Hepatocyte (in vitro differentiated cells): ENCODE measurements around the gene CUL1.

ENCODE experiments used
- EZH2 ChIP-seq: fragments of 200-600 bp; sonication (generic); IDR thresholded peaks from 2 replicates; pipeline ENCODE4 v1.6.1; 2016; ENCODE audit warnings: antibody characterized with exemption, mild to moderate bottlenecking, borderline replicate concordance
- TF ChIP-seq, protein P1 (sequence below): fragments of 200-600 bp; sonication (generic); IDR thresholded peaks from 2 replicates; pipeline ENCODE4 v1.5.1; 2016; ENCODE audit warnings: antibody characterized with exemption, mild to moderate bottlenecking; ENCODE audit not compliant: poor library complexity

DNA sequence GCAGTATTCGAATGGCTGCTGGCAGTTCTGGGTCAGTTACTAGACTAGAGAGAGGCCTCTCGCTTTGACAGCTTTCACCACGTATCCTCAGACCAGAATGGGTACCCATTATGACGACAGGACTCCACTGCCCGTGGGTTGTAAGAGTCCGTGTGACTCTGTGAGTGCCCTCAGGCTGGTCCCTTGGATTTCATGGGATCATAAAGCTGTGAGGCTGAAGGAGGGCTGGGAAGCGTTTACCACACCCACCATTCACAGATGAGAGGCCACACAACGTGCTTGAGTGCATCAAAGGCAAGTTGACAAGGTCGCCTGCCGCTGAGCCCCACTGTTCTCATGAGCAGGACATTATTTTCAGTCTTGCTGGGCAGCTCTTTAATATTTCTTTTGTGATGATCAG is 98.1 kb downstream of the CUL1 start:
- TF ChIP-seq, protein P1, sequence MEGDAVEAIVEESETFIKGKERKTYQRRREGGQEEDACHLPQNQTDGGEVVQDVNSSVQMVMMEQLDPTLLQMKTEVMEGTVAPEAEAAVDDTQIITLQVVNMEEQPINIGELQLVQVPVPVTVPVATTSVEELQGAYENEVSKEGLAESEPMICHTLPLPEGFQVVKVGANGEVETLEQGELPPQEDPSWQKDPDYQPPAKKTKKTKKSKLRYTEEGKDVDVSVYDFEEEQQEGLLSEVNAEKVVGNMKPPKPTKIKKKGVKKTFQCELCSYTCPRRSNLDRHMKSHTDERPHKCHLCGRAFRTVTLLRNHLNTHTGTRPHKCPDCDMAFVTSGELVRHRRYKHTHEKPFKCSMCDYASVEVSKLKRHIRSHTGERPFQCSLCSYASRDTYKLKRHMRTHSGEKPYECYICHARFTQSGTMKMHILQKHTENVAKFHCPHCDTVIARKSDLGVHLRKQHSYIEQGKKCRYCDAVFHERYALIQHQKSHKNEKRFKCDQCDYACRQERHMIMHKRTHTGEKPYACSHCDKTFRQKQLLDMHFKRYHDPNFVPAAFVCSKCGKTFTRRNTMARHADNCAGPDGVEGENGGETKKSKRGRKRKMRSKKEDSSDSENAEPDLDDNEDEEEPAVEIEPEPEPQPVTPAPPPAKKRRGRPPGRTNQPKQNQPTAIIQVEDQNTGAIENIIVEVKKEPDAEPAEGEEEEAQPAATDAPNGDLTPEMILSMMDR = no peak
- no peak for TF ChIP-seq EZH2
